Posterior cingulate gyrus (tissue), 11 donors: ENCODE data around the gene DAB1.

Source experiments
- DNase-seq, 10 donors: peaks; one replicate each; pipeline versions ENCODE4 v3.0.0 to v3.0.0-alpha.2; 2020 to 2021; ENCODE audit warnings: mixed read lengths in 3 of 10
- intact Hi-C: fragments of 100-400 bp; cut with DNase I; formaldehyde crosslinking; loops from one replicate; pipeline ENCODE4 v1.15.1; 2023

DAB1 gene

DNA sequence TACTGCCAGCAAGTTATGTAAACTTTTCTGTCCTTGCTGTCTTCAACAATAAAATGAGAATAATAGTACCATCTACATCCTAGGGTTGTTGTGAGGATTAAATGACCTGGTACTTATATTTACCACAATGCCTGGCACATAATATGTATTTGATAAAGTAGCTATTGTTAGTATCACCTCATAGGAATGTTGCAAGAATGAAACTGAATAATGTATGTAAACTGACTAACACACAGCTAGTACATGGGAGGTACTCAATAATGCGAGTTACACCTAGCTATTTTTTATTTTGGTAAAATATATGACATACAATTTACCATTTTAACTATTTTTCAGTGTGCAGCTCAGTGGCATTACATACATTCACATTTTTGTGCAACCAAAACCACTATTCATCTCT lies 289.1 kb downstream of the DAB1 start:
- intact Hi-C loops: no loop called here

GRCh38 chr1:57133686-57134085 lies 290.2 kb downstream of the DAB1 start:
- intact Hi-C loops: no loop called here
- DNase-seq: no peak

More for the DNA sequence above, 289.1 kb downstream of the DAB1 start:
- no peak for DNase-seq

GRCh38 chr1:57132993-57133622 lies 290.8 kb downstream of the DAB1 start:
- intact Hi-C loops: no loop called here
- DNase-seq: no peak

- DNase-seq: no peak
- intact Hi-C loops: no loop called here
Observed at GRCh38 chr1:57131701-57132394, 292.0 kb downstream of the DAB1 start.

GRCh38 chr1:57131257-57131656 lies 292.6 kb downstream of the DAB1 start:
- intact Hi-C loops: no loop called here
- no peak for DNase-seq

GRCh38 chr1:57129865-57130264 lies 294.0 kb downstream of the DAB1 start:
- no peak for DNase-seq
- intact Hi-C loops: no loop called here

- intact Hi-C loops: no loop called here
Observed at GRCh38 chr1:57127976-57128375, 295.9 kb downstream of the DAB1 start.

DNA sequence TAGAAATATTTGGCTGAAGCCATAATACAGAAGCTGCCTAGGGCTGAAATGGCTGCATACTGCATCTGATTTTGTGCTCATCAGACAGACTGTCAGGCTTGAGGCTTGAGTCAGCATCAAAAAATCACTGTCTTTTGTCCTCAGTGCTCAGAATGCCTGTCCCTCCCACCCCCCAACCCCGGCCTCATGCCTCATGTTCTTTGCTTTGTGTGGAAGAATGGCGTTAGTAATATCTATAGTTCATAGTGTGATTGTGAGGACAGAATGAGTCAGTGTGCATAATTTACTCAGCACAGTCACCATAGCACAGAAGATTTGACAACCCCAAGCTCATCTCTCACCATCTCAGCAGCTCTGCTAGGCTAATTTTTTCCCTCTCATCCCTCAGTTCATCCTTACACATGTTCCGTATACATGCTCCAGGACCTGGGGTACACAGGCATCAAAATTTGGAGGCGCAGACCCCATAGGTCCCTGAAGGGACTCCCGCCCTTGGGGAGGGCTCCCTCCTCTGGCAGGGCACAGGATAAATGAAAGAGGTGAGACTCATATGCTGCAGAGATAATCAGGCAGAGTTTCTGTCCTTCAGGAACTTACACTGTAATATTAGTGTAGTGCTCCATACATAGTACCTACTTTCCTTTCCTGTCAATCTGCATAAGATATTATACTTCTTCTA lies 299.0 kb downstream of the DAB1 start:
- DNase-seq: no peak
- intact Hi-C loops: no loop called here

More at GRCh38 chr1:57127976-57128375, 295.9 kb downstream of the DAB1 start:
- no peak for DNase-seq

GRCh38 chr1:57124170-57124569 lies 299.7 kb downstream of the DAB1 start:
- DNase-seq: no peak
- intact Hi-C loops: no loop called here

DNA sequence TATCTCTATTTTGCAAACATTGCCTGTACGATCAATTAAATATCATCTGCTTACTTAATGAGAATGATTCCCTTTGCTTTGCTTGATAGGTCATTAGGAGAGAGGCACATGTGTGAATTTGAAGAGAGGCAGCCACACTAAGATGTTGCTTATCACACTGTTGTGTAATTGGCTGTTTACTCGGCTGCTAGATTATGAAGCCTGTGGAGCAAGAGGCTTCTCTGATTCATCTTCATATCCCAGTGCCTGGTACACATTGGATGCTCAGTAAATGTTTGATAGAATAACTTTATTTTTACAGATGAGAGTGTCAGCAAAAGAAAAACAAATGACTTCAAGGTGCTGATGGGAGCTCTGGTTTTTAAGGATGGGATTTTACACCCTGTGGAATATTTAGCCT lies 301.8 kb downstream of the DAB1 start:
- no peak for DNase-seq
- intact Hi-C loops: no loop called here

DNA sequence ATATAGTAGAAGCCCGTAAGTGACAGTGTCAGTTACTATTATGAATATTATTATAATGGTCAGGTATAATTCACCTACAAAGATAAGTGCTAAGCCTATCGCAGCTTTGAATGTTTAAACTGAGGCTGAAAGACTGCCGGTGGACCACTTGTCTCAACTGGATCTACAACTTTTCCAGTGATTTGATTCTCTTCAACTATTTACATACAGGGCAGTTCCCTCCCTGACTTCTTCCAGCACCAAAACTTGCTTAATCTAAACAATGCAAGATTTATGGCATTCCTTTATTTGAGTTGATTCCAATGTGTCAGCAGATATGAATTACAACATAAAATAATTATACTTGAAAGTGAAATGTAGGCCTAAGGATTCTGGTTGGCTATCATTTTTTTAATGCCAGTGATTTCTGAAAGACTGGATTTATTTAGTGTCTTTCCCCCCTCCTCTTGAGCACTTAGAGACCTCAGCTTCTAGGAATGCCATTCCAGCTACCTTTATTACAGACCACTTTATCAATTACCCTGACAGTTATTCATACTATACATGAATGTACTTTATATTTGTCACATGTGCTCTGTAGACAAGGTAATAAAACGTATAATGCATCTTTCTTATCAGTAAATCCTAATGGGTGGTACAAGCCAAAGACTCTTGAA lies 304.8 kb downstream of the DAB1 start:
- intact Hi-C loops: no loop called here
- DNase-seq: no peak

DNA sequence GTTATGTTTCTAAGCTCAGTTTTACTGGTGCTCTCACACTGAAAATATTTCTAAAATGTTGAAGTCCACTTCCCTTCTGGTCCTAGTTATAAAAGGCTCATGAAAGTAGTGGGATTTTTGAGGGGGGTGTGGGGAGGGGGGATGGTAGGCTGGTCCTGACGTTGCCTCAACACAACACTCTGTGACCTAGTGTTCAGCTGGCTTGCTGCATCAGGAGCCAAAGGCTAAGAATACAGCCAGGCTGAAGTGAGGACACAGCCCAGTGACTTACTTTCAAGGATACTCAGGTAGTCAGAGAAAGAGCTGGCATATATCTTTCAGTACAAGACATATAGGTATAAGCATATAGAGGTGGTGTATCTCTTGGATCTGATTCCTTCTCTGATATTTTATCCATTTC lies 306.1 kb downstream of the DAB1 start:
- intact Hi-C loops: no loop called here

GRCh38 chr1:57116871-57117270 lies 307.0 kb downstream of the DAB1 start:
- DNase-seq: no peak
- intact Hi-C loops: no loop called here

More for the DNA sequence above, 306.1 kb downstream of the DAB1 start:
- no peak for DNase-seq

DNA sequence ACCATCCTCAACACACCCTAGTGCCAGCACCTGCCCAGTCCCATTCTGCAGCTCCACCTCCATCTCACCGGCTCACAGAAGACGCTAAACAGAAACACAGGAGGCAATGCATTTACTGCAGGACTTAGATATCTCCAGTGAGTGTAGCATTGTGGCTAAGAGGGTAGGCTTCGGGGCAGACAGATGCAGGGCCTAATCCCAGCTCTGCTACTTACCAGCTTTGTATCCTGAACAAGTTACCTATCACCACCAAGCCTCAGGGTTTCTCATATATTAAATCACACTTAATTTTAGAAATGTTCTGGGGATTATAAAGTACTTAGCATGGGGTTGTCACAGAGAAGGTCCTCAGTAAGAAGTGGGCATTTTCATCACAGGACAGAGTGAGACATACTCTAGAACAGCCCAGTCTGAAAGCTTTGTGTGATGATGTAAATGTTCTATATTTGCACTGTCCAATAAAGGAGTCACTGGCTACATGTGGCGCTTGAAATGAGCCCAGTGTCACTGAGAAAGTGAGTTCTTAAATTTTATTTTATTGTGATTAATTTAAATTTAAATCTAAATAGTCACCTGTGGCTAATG lies 308.7 kb downstream of the DAB1 start:
- DNase-seq: no peak
- intact Hi-C loops: no loop called here

GRCh38 chr1:57112148-57112547 lies 311.7 kb downstream of the DAB1 start:
- no peak for DNase-seq
- intact Hi-C loops: no loop called here

DNA sequence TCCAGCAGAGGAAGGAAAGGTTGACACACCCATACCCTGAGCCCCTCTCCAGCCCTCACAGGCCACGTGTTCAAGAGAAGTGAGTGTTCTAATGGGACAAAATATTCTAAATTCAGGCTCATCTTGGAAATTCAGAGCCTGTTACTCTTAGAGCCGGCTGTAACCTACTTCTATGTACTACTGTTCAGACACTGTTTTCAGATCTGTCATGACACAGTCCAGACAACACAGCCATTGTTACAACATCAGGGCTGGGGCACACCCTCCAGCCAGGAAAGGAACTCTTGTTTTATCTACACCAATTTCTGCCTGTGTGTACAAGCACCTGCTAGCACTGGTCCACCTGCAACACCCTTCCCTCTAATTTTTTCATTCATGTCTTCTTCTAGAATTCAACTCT lies 312.7 kb downstream of the DAB1 start:
- no peak for DNase-seq
- intact Hi-C loops: no loop called here

DNA sequence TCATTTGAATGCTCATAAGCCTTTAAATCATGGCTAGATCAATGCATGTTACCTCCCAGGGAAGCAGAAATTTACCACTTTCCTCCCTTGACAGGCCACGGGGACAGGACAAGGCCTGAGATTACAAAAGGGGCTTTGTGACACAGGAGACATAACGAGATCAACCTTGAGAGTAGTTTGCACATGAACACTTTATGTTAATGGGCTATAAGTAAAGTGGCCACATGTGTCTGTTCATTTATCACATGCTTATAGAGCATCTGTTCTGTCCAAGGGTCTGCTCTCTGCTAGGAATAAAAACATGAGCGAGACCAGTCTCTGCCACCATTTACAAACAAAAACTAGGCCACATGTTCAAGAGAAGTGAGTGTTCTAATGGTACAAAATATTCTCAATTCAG lies 314.0 kb downstream of the DAB1 start:
- intact Hi-C loops: no loop called here

GRCh38 chr1:57109247-57109646 lies 314.6 kb downstream of the DAB1 start:
- DNase-seq: no peak
- intact Hi-C loops: no loop called here

More for the DNA sequence above, 314.0 kb downstream of the DAB1 start:
- DNase-seq: no peak

GRCh38 chr1:57106296-57106695 lies 317.6 kb downstream of the DAB1 start:
- DNase-seq: no peak
- intact Hi-C loops: no loop called here

DNA sequence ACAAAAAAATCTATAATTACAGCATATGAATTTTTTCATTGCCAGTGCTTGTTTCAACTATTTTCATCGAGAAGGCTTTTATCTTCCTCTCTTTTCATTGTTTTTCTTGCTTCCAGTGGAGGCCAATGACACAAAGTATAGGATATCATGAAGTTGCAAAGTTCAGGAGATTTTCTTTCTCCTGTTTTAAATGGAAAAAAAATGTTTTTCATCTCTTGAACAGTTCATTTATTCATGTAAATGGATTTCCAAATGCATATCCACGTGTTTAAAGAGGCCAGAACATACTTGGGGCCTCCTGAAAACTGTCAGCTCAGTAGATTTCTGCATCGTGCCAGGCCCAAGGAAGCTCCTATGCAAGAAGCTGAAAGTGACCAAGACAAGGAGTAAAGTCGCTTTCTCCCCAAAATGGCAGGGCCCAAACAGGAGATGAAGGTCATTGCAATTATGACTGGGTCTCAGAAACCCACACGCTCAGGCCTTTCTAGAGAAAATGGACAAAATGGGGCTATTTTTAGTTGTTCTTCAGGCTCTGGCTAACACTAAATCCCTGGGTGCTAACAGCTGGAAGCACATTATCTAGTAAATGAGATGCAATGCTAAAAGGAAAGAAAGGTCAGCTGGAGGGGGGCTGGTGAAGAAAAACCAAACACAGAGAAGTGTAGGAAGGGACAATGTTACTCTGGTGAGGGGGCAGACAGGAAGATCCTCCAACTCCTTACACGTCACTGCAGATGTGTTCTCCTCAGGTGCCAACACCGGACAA lies 321.1 kb downstream of the DAB1 start:
- intact Hi-C loops: no loop called here
- no peak for DNase-seq
